ENCODE measurements around the gene CACFD1. TPM values are rescaled to one million over a fixed set of nuclear protein-coding genes. Genes with fewer than 3 reads are reported as not detected.
A peak's percentile ranks its signal among the peaks of the same experiment; 100 is the strongest.

The CACFD1 gene
- total and polyA plus RNA-seq, 7 experiments from 2014 or later = 0.56 to 4.7 (median 3.1) TPM

DNA sequence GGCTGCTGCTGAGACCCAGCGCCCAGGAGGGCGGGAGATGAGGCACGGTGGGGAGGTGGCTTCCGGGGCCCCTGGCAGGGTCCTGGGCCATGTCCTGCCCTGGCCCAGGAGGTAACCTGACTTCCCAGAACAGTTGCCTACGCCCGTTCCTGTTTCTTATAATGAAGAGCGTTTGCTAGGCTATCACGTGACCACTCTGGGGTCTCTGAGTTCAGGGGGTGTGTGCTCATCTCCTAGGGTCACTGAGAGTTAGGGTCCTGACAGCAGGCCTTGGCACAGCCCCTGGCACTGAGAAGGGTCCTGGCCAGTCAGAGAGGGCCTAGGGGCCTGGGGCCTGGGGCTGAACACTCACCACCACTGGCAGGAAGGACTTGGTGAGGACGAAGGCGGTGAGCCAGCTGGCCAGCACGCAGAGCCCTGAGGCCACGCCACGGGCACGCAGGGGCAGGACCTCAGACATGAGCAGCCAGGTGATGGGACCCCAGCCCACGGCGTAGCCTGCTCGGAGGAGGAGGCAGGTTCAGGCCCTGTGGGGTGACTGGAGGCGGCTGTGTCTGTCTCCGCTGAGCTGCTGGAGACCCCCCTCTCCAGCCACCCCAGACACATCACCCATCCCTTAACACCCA, 13.1 kb downstream of the CACFD1 start:
- intact Hi-C loops (cut with micrococcal nuclease) = no loop called here
- no peaks in the 10 kb centered on the region for H3K36me3 Mint-ChIP-seq
- Histone ChIP-seq H3K4me3 (ENCODE audit: low read length) (no peak overlapping the region), H3K36me3 (ENCODE audit: control insufficient read depth in 2 of 3, insufficient read depth in 3 of 3, low read length in 3 of 3) (no peaks in the 10 kb centered on the region), H3K27me3 (ENCODE audit: control insufficient read depth in 2 of 2, insufficient read depth in 2 of 2, low read length in 2 of 2) (no peaks in the 10 kb centered on the region), H3K4me1 (ENCODE audit: control insufficient read depth in 2 of 2, insufficient read depth in 2 of 2, low read length in 2 of 2) (no peaks in the 10 kb centered on the region), H3K9me3 (ENCODE audit: control insufficient read depth in 2 of 3, low read length in 3 of 3) (no peaks in the 10 kb centered on the region), H3K27ac (ENCODE audit: low read depth, low read length) (no peak overlapping the region)
- no peak overlapping the region for H3K4me3 Mint-ChIP-seq
- ChIA-PET POLR2A (no interaction called here), CTCF (no interaction called here)
- H3K27ac Mint-ChIP-seq = no peak overlapping the region
- H3K27me3 Mint-ChIP-seq = no peaks in the 10 kb centered on the region
- DNase-seq (no peak), ATAC-seq (no peak)
- peaks cover 0 to 12% (median 0%) of the 10 kb centered on the region in 7 donors for H3K4me1 Mint-ChIP-seq
- no peaks in the 10 kb centered on the region for H3K9me3 Mint-ChIP-seq

DNA sequence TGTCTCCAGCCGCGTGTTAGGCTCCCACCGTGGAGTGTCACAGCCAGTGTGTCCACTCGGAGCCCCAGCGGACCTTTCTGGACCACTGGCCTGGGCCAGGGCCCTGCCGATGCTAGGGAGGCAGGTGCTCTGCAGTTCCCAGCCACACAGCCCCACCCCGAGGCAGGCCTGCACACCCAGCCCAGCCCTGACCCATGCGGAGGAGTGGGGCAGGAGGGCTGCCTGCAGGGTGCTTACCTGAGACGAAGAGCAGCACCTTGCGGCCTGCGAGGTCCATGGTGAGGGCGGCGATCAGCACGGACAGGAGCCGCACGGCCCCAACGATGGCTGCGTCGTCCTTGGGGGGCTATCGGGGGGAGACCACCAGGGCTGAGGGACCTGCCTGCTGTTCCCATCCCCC, 14.0 kb downstream of the CACFD1 start:
- Mint-ChIP-seq H3K27ac (no peak overlapping the region), H3K36me3 (no peaks in the 10 kb centered on the region), H3K4me3 (no peak overlapping the region), H3K27me3 (no peaks in the 10 kb centered on the region), H3K4me1 (peaks cover 0 to 13% (median 0%) of the 10 kb centered on the region in 7 donors), H3K9me3 (no peaks in the 10 kb centered on the region)
- H3K4me1 ChIP-seq (ENCODE audit: control insufficient read depth in 2 of 2, insufficient read depth in 2 of 2, low read length in 2 of 2) = peaks cover 0 to 5% of the 10 kb centered on the region in 2 donors
- no peaks in the 10 kb centered on the region for H3K27me3 ChIP-seq (ENCODE audit: control insufficient read depth in 2 of 2, insufficient read depth in 2 of 2, low read length in 2 of 2)
- CTCF ChIA-PET = no interaction called here
- intact Hi-C loops (cut with micrococcal nuclease) = no loop called here
- POLR2A ChIA-PET = no interaction called here
- H3K4me3 ChIP-seq (ENCODE audit: low read length) = no peak overlapping the region
- no peak overlapping the region for H3K27ac ChIP-seq (ENCODE audit: low read depth, low read length)
- no peaks in the 10 kb centered on the region for H3K36me3 ChIP-seq (ENCODE audit: control insufficient read depth in 2 of 3, insufficient read depth in 3 of 3, low read length in 3 of 3)
- DNase-seq (no peak), ATAC-seq (no peak)
- H3K9me3 ChIP-seq (ENCODE audit: control insufficient read depth in 2 of 3, low read length in 3 of 3) = no peaks in the 10 kb centered on the region

- Histone ChIP-seq H3K4me3 (ENCODE audit: low read length) (no peak overlapping the region), H3K4me1 (ENCODE audit: control insufficient read depth in 2 of 2, insufficient read depth in 2 of 2, low read length in 2 of 2) (peaks cover 0 to 5% of the 10 kb centered on the region in 2 donors), H3K9me3 (ENCODE audit: control insufficient read depth in 2 of 3, low read length in 3 of 3) (no peaks in the 10 kb centered on the region), H3K27me3 (ENCODE audit: control insufficient read depth in 2 of 2, insufficient read depth in 2 of 2, low read length in 2 of 2) (no peaks in the 10 kb centered on the region), H3K27ac (ENCODE audit: low read depth, low read length) (no peak overlapping the region), H3K36me3 (ENCODE audit: control insufficient read depth in 2 of 3, insufficient read depth in 3 of 3, low read length in 3 of 3) (no peaks in the 10 kb centered on the region)
- ATAC-seq (peak; percentile 14), DNase-seq (no peak)
- peaks cover 0 to 13% (median under 1%) of the 10 kb centered on the region in 7 donors for H3K4me1 Mint-ChIP-seq
- peak overlapping the region in 2 of 9 donors; percentile 14 to 31 for H3K27ac Mint-ChIP-seq
- no peaks in the 10 kb centered on the region for H3K9me3 Mint-ChIP-seq
- ChIA-PET POLR2A (no interaction called here), CTCF (no interaction called here)
- no peaks in the 10 kb centered on the region for H3K36me3 Mint-ChIP-seq
- H3K27me3 Mint-ChIP-seq = no peaks in the 10 kb centered on the region
- H3K4me3 Mint-ChIP-seq = no peak overlapping the region
- intact Hi-C loops (cut with micrococcal nuclease) = no loop called here
Observed at GRCh38 chr9:133474215-133474614, 14.4 kb downstream of the CACFD1 start.

GRCh38 chr9:133474853-133475252, 15.1 kb downstream of the CACFD1 start:
- Mint-ChIP-seq H3K27ac (no peak overlapping the region), H3K4me1 (peaks cover 0 to 18% (median 7%) of the 10 kb centered on the region in 7 donors), H3K27me3 (peaks cover 0 to 5% (median 0%) of the 10 kb centered on the region in 5 donors), H3K36me3 (no peaks in the 10 kb centered on the region), H3K4me3 (no peak overlapping the region), H3K9me3 (no peaks in the 10 kb centered on the region)
- POLR2A ChIA-PET = no interaction called here
- H3K4me1 ChIP-seq (ENCODE audit: control insufficient read depth in 2 of 2, insufficient read depth in 2 of 2, low read length in 2 of 2) = peaks cover 0 to 12% of the 10 kb centered on the region in 2 donors
- DNase-seq (no peak), ATAC-seq (no peak)
- intact Hi-C loops (cut with micrococcal nuclease) = loop anchor here in 1 of 2 donors (5.0 kb wide), 1 partner anchor 138 kb away; the partner anchor contains the start of gene SURF6
- no peak overlapping the region for H3K4me3 ChIP-seq (ENCODE audit: low read length)
- H3K9me3 ChIP-seq (ENCODE audit: control insufficient read depth in 2 of 3, low read length in 3 of 3) = no peaks in the 10 kb centered on the region
- no peak overlapping the region for H3K27ac ChIP-seq (ENCODE audit: low read depth, low read length)
- no peaks in the 10 kb centered on the region for H3K36me3 ChIP-seq (ENCODE audit: control insufficient read depth in 2 of 3, insufficient read depth in 3 of 3, low read length in 3 of 3)
- CTCF ChIA-PET = no interaction called here
- H3K27me3 ChIP-seq (ENCODE audit: control insufficient read depth in 2 of 2, insufficient read depth in 2 of 2, low read length in 2 of 2) = no peaks in the 10 kb centered on the region

GRCh38 chr9:133475292-133476012, 15.7 kb downstream of the CACFD1 start:
- Mint-ChIP-seq H3K27me3 (peaks cover 0 to 5% (median 0%) of the 10 kb centered on the region in 5 donors), H3K4me3 (no peak overlapping the region), H3K36me3 (no peaks in the 10 kb centered on the region), H3K27ac (peak overlapping the region in 1 of 9 donors; percentile 52), H3K4me1 (peaks cover 0 to 18% (median 10%) of the 10 kb centered on the region in 7 donors), H3K9me3 (no peaks in the 10 kb centered on the region)
- ATAC-seq = no peak
- peaks cover 0 to 12% of the 10 kb centered on the region in 2 donors for H3K4me1 ChIP-seq (ENCODE audit: control insufficient read depth in 2 of 2, insufficient read depth in 2 of 2, low read length in 2 of 2)
- no peak overlapping the region for H3K27ac ChIP-seq (ENCODE audit: low read depth, low read length)
- intact Hi-C loops (cut with micrococcal nuclease) = loop anchor here in 1 of 2 donors (5.0 kb wide), 1 partner anchor 138 kb away; the partner anchor contains the start of gene SURF6
- no peaks in the 10 kb centered on the region for H3K27me3 ChIP-seq (ENCODE audit: control insufficient read depth in 2 of 2, insufficient read depth in 2 of 2, low read length in 2 of 2)
- H3K4me3 ChIP-seq (ENCODE audit: low read length) = no peak overlapping the region
- POLR2A ChIA-PET = no interaction called here
- CTCF ChIA-PET = no interaction called here
- no peak for DNase-seq
- no peaks in the 10 kb centered on the region for H3K36me3 ChIP-seq (ENCODE audit: control insufficient read depth in 2 of 3, insufficient read depth in 3 of 3, low read length in 3 of 3)
- H3K9me3 ChIP-seq (ENCODE audit: control insufficient read depth in 2 of 3, low read length in 3 of 3) = no peaks in the 10 kb centered on the region

GRCh38 chr9:133476036-133476931, 16.5 kb downstream of the CACFD1 start:
- Histone ChIP-seq H3K4me1 (ENCODE audit: control insufficient read depth in 2 of 2, insufficient read depth in 2 of 2, low read length in 2 of 2) (peaks cover 0 to 12% of the 10 kb centered on the region in 2 donors), H3K36me3 (ENCODE audit: control insufficient read depth in 2 of 3, insufficient read depth in 3 of 3, low read length in 3 of 3) (no peaks in the 10 kb centered on the region), H3K27ac (ENCODE audit: low read depth, low read length) (no peak overlapping the region), H3K9me3 (ENCODE audit: control insufficient read depth in 2 of 3, low read length in 3 of 3) (no peaks in the 10 kb centered on the region), H3K4me3 (ENCODE audit: low read length) (no peak overlapping the region), H3K27me3 (ENCODE audit: control insufficient read depth in 2 of 2, insufficient read depth in 2 of 2, low read length in 2 of 2) (no peaks in the 10 kb centered on the region)
- intact Hi-C loops (cut with micrococcal nuclease) = loop anchor here in 1 of 2 donors (5.0 kb wide), 1 partner anchor 139 kb away; the partner anchor contains the start of gene SURF6
- ATAC-seq = peak; percentile 30
- Mint-ChIP-seq H3K4me1 (peaks cover 0 to 17% (median 10%) of the 10 kb centered on the region in 7 donors), H3K27ac (peak overlapping the region in 1 of 9 donors; percentile 47), H3K36me3 (no peaks in the 10 kb centered on the region), H3K27me3 (peaks cover 0 to 7% (median 0%) of the 10 kb centered on the region in 5 donors), H3K9me3 (no peaks in the 10 kb centered on the region), H3K4me3 (no peak overlapping the region)
- ChIA-PET POLR2A (interaction anchor here (0.9 kb wide), 1 partner anchor 17 kb away, joined by 3 read pairs; the partner anchor contains the start of gene CACFD1), CTCF (no interaction called here)
- DNase-seq = no peak
